ENCODE data around the gene IL22RA1. TPM values are rescaled to one million over a fixed set of nuclear protein-coding genes. Genes with fewer than 3 reads are reported as not detected.
A peak's percentile ranks its signal among the peaks of the same experiment; 100 is the strongest.

Gene IL22RA1
- total RNA-seq: not detected

GRCh38 chr1:24142546-24143534 is at the start of gene IL22RA1:
IL22RA1 (minus strand) TSS chr1:24143140; CDS start chr1:24143082, 58 bp downstream.
- Mint-ChIP-seq H3K27ac (peak within 1 kb of the TSS in 1 of 2 donors; percentile 15), H3K36me3 (no peaks in the 10 kb centered on the region), H3K9me3 (no peaks in the 10 kb centered on the region)
- ATAC-seq (no peak), DNase-seq (ENCODE audit: low spot score in 2 of 2) (no peak)

GRCh38 chr1:24191860-24192259 is 48.9 kb upstream of the IL22RA1 start:
- ATAC-seq: peak; percentile 79 to 89
- H3K9me3 Mint-ChIP-seq: peaks cover 0 to 7% of the 10 kb centered on the region in 2 donors
- peak overlapping the region; percentile 73 to 81 for H3K27ac Mint-ChIP-seq
- peak in 1 of 2 donors; percentile 53 for DNase-seq (ENCODE audit: low spot score in 2 of 2)
- H3K36me3 Mint-ChIP-seq: peaks cover 5 to 10% of the 10 kb centered on the region in 2 donors

- H3K9me3 Mint-ChIP-seq: peaks cover 0 to 7% of the 10 kb centered on the region in 2 donors
- ATAC-seq: no peak
- no peak for DNase-seq (ENCODE audit: low spot score in 2 of 2)
- H3K36me3 Mint-ChIP-seq: peaks cover 5 to 10% of the 10 kb centered on the region in 2 donors
- H3K27ac Mint-ChIP-seq: peak overlapping the region in 1 of 2 donors; percentile 81
These were observed 48.1 kb upstream of the IL22RA1 start for GRCh38 chr1:24190983-24191461.

GRCh38 chr1:24189528-24189927 is 46.6 kb upstream of the IL22RA1 start:
- H3K9me3 Mint-ChIP-seq: peaks cover 0 to 7% of the 10 kb centered on the region in 2 donors
- H3K36me3 Mint-ChIP-seq: peaks cover 5 to 10% of the 10 kb centered on the region in 2 donors
- ATAC-seq (no peak), DNase-seq (ENCODE audit: low spot score in 2 of 2) (no peak)
- H3K27ac Mint-ChIP-seq: peak overlapping the region in 1 of 2 donors; percentile 49

- Mint-ChIP-seq H3K9me3 (peaks cover 0 to 7% of the 10 kb centered on the region in 2 donors), H3K36me3 (peaks cover 5 to 10% of the 10 kb centered on the region in 2 donors), H3K27ac (peak within 1 kb of the TSS; percentile 68 to 90)
- ATAC-seq (peak; percentile 85 to 86), DNase-seq (ENCODE audit: low spot score in 2 of 2) (peak; percentile 73 to 88)
These were observed 44.3 kb upstream of the IL22RA1 start, which contains the start of gene IFNLR1 for GRCh38 chr1:24186993-24187790. IFNLR1 (minus strand) TSS chr1:24187289; CDS start chr1:24187248, 41 bp downstream.

GRCh38 chr1:24186711-24186992 is 43.7 kb upstream of the IL22RA1 start:
- Mint-ChIP-seq H3K27ac (peak overlapping the region; percentile 68 to 90), H3K9me3 (peaks cover 0 to 6% of the 10 kb centered on the region in 2 donors), H3K36me3 (peaks cover 5 to 8% of the 10 kb centered on the region in 2 donors)
- ATAC-seq (no peak), DNase-seq (ENCODE audit: low spot score in 2 of 2) (no peak)

- Mint-ChIP-seq H3K27ac (peak overlapping the region; percentile 68 to 90), H3K9me3 (peaks cover 0 to 1% of the 10 kb centered on the region in 2 donors), H3K36me3 (peaks cover 3 to 5% of the 10 kb centered on the region in 2 donors)
- DNase-seq (ENCODE audit: low spot score in 2 of 2): no peak
- no peak for ATAC-seq
These were observed 43.2 kb upstream of the IL22RA1 start for GRCh38 chr1:24186031-24186710.

GRCh38 chr1:24185076-24185475 is 42.1 kb upstream of the IL22RA1 start:
- DNase-seq (ENCODE audit: low spot score in 2 of 2) (no peak), ATAC-seq (no peak)
- H3K9me3 Mint-ChIP-seq: no peaks in the 10 kb centered on the region
- peaks cover 0 to 5% of the 10 kb centered on the region in 2 donors for H3K36me3 Mint-ChIP-seq
- no peak overlapping the region for H3K27ac Mint-ChIP-seq

GRCh38 chr1:24182061-24182460 is 39.1 kb upstream of the IL22RA1 start:
- ATAC-seq: no peak
- no peak for DNase-seq (ENCODE audit: low spot score in 2 of 2)
- Mint-ChIP-seq H3K27ac (no peak overlapping the region), H3K9me3 (no peaks in the 10 kb centered on the region), H3K36me3 (no peaks in the 10 kb centered on the region)

- no peak overlapping the region for H3K27ac Mint-ChIP-seq
These were observed 38.7 kb upstream of the IL22RA1 start for GRCh38 chr1:24181619-24182018.

GRCh38 chr1:24180676-24181075 is 37.7 kb upstream of the IL22RA1 start:
- no peak for ATAC-seq
- Mint-ChIP-seq H3K36me3 (no peaks in the 10 kb centered on the region), H3K9me3 (no peaks in the 10 kb centered on the region), H3K27ac (no peak overlapping the region)
- no peak for DNase-seq (ENCODE audit: low spot score in 2 of 2)

More at GRCh38 chr1:24181619-24182018, 38.7 kb upstream of the IL22RA1 start:
- Mint-ChIP-seq H3K9me3 (no peaks in the 10 kb centered on the region), H3K36me3 (no peaks in the 10 kb centered on the region)
- ATAC-seq (no peak), DNase-seq (ENCODE audit: low spot score in 2 of 2) (no peak)

GRCh38 chr1:24179251-24179840 is 36.4 kb upstream of the IL22RA1 start:
- Mint-ChIP-seq H3K36me3 (no peaks in the 10 kb centered on the region), H3K27ac (no peak overlapping the region), H3K9me3 (no peaks in the 10 kb centered on the region)
- DNase-seq (ENCODE audit: low spot score in 2 of 2) (no peak), ATAC-seq (no peak)

- Mint-ChIP-seq H3K36me3 (no peaks in the 10 kb centered on the region), H3K9me3 (no peaks in the 10 kb centered on the region), H3K27ac (no peak overlapping the region)
- no peak for ATAC-seq
- DNase-seq (ENCODE audit: low spot score in 2 of 2): no peak
These were observed 35.5 kb upstream of the IL22RA1 start for GRCh38 chr1:24178407-24178806.

- no peak for ATAC-seq
- H3K36me3 Mint-ChIP-seq: no peaks in the 10 kb centered on the region
- H3K9me3 Mint-ChIP-seq: no peaks in the 10 kb centered on the region
- H3K27ac Mint-ChIP-seq: no peak overlapping the region
- DNase-seq (ENCODE audit: low spot score in 2 of 2): no peak
These were observed 34.2 kb upstream of the IL22RA1 start for GRCh38 chr1:24177161-24177560.

- no peaks in the 10 kb centered on the region for H3K9me3 Mint-ChIP-seq
- no peak for DNase-seq (ENCODE audit: low spot score in 2 of 2)
- no peak overlapping the region for H3K27ac Mint-ChIP-seq
- no peak for ATAC-seq
- no peaks in the 10 kb centered on the region for H3K36me3 Mint-ChIP-seq
These were observed 32.3 kb upstream of the IL22RA1 start for GRCh38 chr1:24175033-24175755.

Measured in activated naive CD4-positive, alpha-beta T cell treated with anti-CD3 and anti-CD28 coated beads, Interleukin-2, amount 50 U/mL, for 72 hours (primary cell).